Neuronal stem cell (in vitro differentiated cells): ENCODE measurements around the gene KRTAP9-4.
"Not testable (repeated sequence)": the region's sequence is repeated elsewhere in the genome, so short reads cannot be mapped to it uniquely, and the experiment has no call there.

ENCODE experiments used
- DNase-seq: peaks from one replicate; pipeline ENCODE4 v3.0.0-alpha.2; 2013; ENCODE audit warnings: low spot score
- H2AFZ ChIP-seq: one replicate; pipeline ENCODE4 v1.6.1; 2013; ENCODE audit warnings: mild to moderate bottlenecking, low read length, inconsistent platforms
- H2AK5ac ChIP-seq: 2 replicates; pipeline ENCODE4 v1.6.1; 2013; ENCODE audit warnings: low read depth, mild to moderate bottlenecking, inconsistent platforms, low read length, moderate library complexity, mixed read lengths
- H2BK120ac ChIP-seq: 2 replicates; pipeline ENCODE4 v1.6.1; 2013; ENCODE audit warnings: low read depth, mild to moderate bottlenecking, inconsistent platforms, low read length, moderate library complexity, mixed read lengths
- H2BK12ac ChIP-seq: one replicate; pipeline ENCODE4 v1.6.1; 2013; ENCODE audit warnings: low read length, inconsistent platforms
- H2BK15ac ChIP-seq: 2 replicates; pipeline ENCODE4 v1.6.1; 2013; ENCODE audit warnings: mild to moderate bottlenecking, low read length, inconsistent platforms, mixed read lengths
- H2BK5ac ChIP-seq: one replicate; pipeline ENCODE4 v1.6.1; 2013; ENCODE audit warnings: inconsistent platforms, mild to moderate bottlenecking, low read length, moderate library complexity
- H3K14ac ChIP-seq: one replicate; pipeline ENCODE4 v1.6.1; 2013; ENCODE audit warnings: low read length, inconsistent platforms
- H3K18ac ChIP-seq: 2 replicates; pipeline ENCODE4 v1.6.1; 2013; ENCODE audit warnings: low read length, inconsistent platforms
- H3K23ac ChIP-seq: 2 replicates; pipeline ENCODE4 v1.6.1; 2013; ENCODE audit warnings: low read depth, mild to moderate bottlenecking, mixed read lengths, low read length, inconsistent platforms; ENCODE audit not compliant: poor library complexity
- H3K27ac ChIP-seq: replicated peaks from 3 replicates; pipeline ENCODE4 v1.5.1; 2013; ENCODE audit warnings: low read length, inconsistent platforms
- H3K27me3 ChIP-seq, 3 experiments: 2 replicates each; pipeline ENCODE4 v1.6.1; 2013; ENCODE audit warnings: low read length in 3 of 3, mild to moderate bottlenecking in 2 of 3, inconsistent platforms in 1 of 3, low read depth in 1 of 3, mixed read lengths in 1 of 3, moderate library complexity in 1 of 3; ENCODE audit not compliant: control insufficient read depth in 3 of 3, insufficient read depth in 3 of 3
- H3K36me3 ChIP-seq, 2 donors: replicated peaks in 1 of 2; 2 replicates each; pipeline ENCODE4 v1.6.1; 2013; ENCODE audit warnings: low read length in 2 of 2; ENCODE audit not compliant: control insufficient read depth in 2 of 2, insufficient read depth in 2 of 2
- H3K4ac ChIP-seq: 2 replicates; pipeline ENCODE4 v1.6.1; 2013; ENCODE audit warnings: inconsistent platforms, mild to moderate bottlenecking, low read length, moderate library complexity
- H3K4me1 ChIP-seq, 2 donors: 1 replicate in 1 of 2; 2 replicates in 1 of 2; pipeline ENCODE4 v1.6.1; 2013; ENCODE audit warnings: low read length in 2 of 2, low read depth in 1 of 2; ENCODE audit not compliant: control insufficient read depth in 2 of 2, insufficient read depth in 1 of 2
- H3K4me2 ChIP-seq: one replicate; pipeline ENCODE4 v1.6.1; 2013; ENCODE audit warnings: mild to moderate bottlenecking, low read length, inconsistent platforms; ENCODE audit not compliant: insufficient read depth, poor library complexity, severe bottlenecking
- H3K4me3 ChIP-seq, 2 donors: 2 replicates each; pipeline ENCODE4 v1.5.1; 2013; ENCODE audit warnings: low read length in 2 of 2, mild to moderate bottlenecking in 2 of 2, inconsistent platforms in 1 of 2, moderate library complexity in 1 of 2
- H3K79me1 ChIP-seq: one replicate; pipeline ENCODE4 v1.6.1; 2013; ENCODE audit warnings: low read depth, mild to moderate bottlenecking, inconsistent platforms, low read length, moderate library complexity
- H3K9ac ChIP-seq: one replicate; pipeline ENCODE4 v1.6.1; 2013; ENCODE audit warnings: mild to moderate bottlenecking, low read depth, low read length, inconsistent platforms; ENCODE audit not compliant: poor library complexity
- H3K9me3 ChIP-seq, 2 donors: replicated peaks in 1 of 2; 2 replicates each; pipeline versions ENCODE3 to v1.6.1; 2013; ENCODE audit warnings: low read length in 2 of 2, mild to moderate bottlenecking in 2 of 2, inconsistent platforms in 1 of 2, low read depth in 1 of 2, mixed read lengths in 1 of 2, moderate library complexity in 1 of 2; ENCODE audit not compliant: control insufficient read depth in 2 of 2, insufficient read depth in 1 of 2
- H4K8ac ChIP-seq: one replicate; pipeline ENCODE4 v1.6.1; 2013; ENCODE audit warnings: low read depth, mild to moderate bottlenecking, inconsistent platforms, low read length, moderate library complexity
- H4K91ac ChIP-seq: one replicate; pipeline ENCODE4 v1.6.1; 2013; ENCODE audit warnings: low read length, low read depth, mild to moderate bottlenecking, inconsistent platforms; ENCODE audit not compliant: poor library complexity
- WGBS, 2 donors: extraction: QIAGEN DNeasy Blood & Tissue Kit; methylation state at CpG; one replicate each; pipeline ENCODE4 v1.1.7; 2013; ENCODE audit warnings: missing lambda C conversion rate in 2 of 2, mixed read lengths in 1 of 2; ENCODE audit not compliant: insufficient read length in 2 of 2, insufficient replicate concordance in 1 of 2; ENCODE audit errors: extremely low coverage in 2 of 2; 5-methylcytosine and 5-hydroxymethylcytosine counted together

The KRTAP9-4 gene

GRCh38 chr17:41231731-41232130 lies 17.8 kb upstream of the KRTAP9-4 start:
- Histone ChIP-seq H2AK5ac (no peak overlapping the region), H3K27ac (no peak overlapping the region), H2BK5ac (no peak overlapping the region), H3K79me1 (no peaks in the 10 kb centered on the region), H4K91ac (no peak overlapping the region), H3K9me3 (no peaks in the 10 kb centered on the region), H3K27me3 (no peaks in the 10 kb centered on the region), H3K4me3 (no peak overlapping the region), H4K8ac (no peak overlapping the region), H3K9ac (no peak overlapping the region), H3K14ac (no peak overlapping the region), H2AFZ (no peak overlapping the region), H3K4me1 (no peaks in the 10 kb centered on the region), H2BK12ac (no peak overlapping the region), H3K18ac (no peak overlapping the region), H3K23ac (no peak overlapping the region), H2BK120ac (no peak overlapping the region), H3K36me3 (no peaks in the 10 kb centered on the region), H3K4me2 (no peak overlapping the region), H3K4ac (no peak overlapping the region), H2BK15ac (no peak overlapping the region)
- WGBS, 2 donors = no CpG with 5 or more reads among the region's 6 CpGs
- no peak for DNase-seq

DNA sequence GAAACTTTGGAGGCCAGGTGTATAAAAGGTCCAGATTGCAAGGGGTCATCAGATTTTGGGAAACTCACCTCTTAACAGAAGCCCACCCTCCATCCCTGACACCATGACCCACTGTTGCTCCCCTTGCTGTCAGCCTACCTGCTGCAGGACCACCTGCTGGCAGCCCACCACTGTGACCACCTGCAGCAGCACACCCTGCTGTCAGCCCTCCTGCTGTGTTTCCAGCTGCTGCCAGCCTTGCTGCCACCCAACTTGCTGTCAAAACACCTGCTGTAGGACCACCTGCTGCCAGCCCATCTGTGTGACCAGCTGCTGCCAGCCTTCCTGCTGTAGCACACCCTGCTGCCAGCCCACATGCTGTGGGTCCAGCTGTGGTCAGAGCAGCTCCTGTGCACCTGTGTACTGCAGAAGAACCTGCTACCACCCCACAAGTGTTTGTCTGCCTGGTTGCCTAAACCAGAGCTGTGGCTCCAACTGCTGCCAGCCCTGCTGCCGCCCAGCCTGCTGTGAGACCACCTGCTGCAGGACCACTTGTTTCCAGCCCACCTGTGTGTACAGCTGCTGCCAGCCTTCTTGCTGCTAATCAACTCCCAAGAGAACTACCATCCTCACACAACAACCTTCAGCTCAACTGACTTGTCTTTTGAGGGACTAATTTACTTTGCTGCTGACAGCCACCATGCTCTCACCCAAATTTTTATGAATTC lies 16.9 kb upstream of the KRTAP9-4 start, which contains the start of gene KRTAP9-3:
TSS of gene KRTAP9-3 (plus strand) at position 51 of the 707 bp plus-strand sequence. CDS start at position 104, 53 bp downstream.
- H3K18ac ChIP-seq, H2AK5ac ChIP-seq, H2AFZ ChIP-seq, H3K23ac ChIP-seq, H3K4me3 ChIP-seq, H4K91ac ChIP-seq, H3K27ac ChIP-seq, H3K9me3 ChIP-seq, DNase-seq, H3K36me3 ChIP-seq, H3K4me1 ChIP-seq, H3K4me2 ChIP-seq, H3K27me3 ChIP-seq, H2BK15ac ChIP-seq, H3K14ac ChIP-seq, H3K4ac ChIP-seq, H4K8ac ChIP-seq, H2BK5ac ChIP-seq, H3K9ac ChIP-seq, H2BK12ac ChIP-seq, H2BK120ac ChIP-seq, H3K79me1 ChIP-seq: not testable (repeated sequence)
- no CpG with 5 or more reads among the region's 1 CpG for WGBS, 2 donors

DNA sequence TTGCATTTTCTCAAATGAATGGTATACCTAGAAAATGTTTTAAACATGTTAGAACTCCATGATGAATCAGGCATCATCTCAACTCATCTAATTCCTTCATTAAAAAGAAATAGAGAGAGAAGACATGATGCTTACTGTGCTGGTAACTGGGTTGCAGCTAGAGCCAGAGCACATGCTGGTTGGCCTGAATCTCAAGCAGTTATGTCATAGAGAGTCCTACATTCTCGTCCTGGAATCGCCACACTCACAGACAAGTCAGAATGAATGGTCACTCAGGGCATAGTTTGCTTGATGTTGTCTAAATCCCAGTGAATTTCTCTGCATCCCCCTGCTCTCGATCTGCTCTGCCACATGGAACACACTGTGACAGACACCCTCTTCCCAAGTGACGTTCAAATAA lies 12.4 kb upstream of the KRTAP9-4 start:
- not testable (repeated sequence) for H3K36me3 ChIP-seq, H3K4me3 ChIP-seq, H2BK120ac ChIP-seq, H4K8ac ChIP-seq, H2AFZ ChIP-seq, DNase-seq, H3K14ac ChIP-seq, H2BK5ac ChIP-seq, H2AK5ac ChIP-seq, H3K27me3 ChIP-seq, H3K4me1 ChIP-seq, H4K91ac ChIP-seq, H3K23ac ChIP-seq, H2BK15ac ChIP-seq, H3K9ac ChIP-seq, H2BK12ac ChIP-seq, H3K4ac ChIP-seq, H3K79me1 ChIP-seq, H3K18ac ChIP-seq, H3K9me3 ChIP-seq, H3K4me2 ChIP-seq, H3K27ac ChIP-seq
- WGBS, 2 donors = no CpG with 5 or more reads among the region's 4 CpGs

DNA sequence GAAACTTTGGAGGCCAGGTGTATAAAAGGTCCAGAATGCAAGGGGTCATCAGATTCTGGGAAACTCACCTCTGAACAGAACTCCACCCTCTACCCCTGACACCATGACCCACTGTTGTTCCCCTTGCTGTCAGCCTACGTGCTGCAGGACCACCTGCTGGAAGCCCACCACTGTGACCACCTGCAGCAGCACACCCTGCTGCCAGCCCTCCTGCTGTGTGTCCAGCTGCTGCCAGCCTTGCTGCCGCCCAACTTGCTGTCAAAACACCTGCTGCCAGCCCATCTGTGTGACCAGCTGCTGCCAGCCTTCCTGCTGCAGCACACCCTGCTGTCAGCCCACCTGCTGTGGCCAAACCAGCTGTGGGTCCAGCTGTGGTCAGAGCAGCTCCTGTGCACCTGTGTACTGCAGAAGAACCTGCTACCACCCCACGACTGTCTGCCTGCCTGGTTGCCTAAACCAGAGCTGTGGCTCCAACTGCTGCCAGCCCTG lies 11.5 kb upstream of the KRTAP9-4 start, which contains the start of gene KRTAP9-8:
TSS of gene KRTAP9-8 (plus strand) at position 51 of the 489 bp plus-strand sequence. CDS start at position 104, 53 bp downstream.
- not testable (repeated sequence) for H3K79me1 ChIP-seq, H3K36me3 ChIP-seq, H3K4me3 ChIP-seq, H3K18ac ChIP-seq, H4K8ac ChIP-seq, H3K4ac ChIP-seq, H2BK15ac ChIP-seq, H3K27me3 ChIP-seq, H2AFZ ChIP-seq, H3K4me2 ChIP-seq, H3K4me1 ChIP-seq, H2BK120ac ChIP-seq, H3K23ac ChIP-seq, H3K9ac ChIP-seq, H3K14ac ChIP-seq, H2BK5ac ChIP-seq, H2AK5ac ChIP-seq, H4K91ac ChIP-seq, H2BK12ac ChIP-seq, DNase-seq, H3K9me3 ChIP-seq, H3K27ac ChIP-seq
- no CpG with 5 or more reads among the region's 3 CpGs for WGBS, 2 donors
